Pons (tissue), 1 donor: Measurements from ENCODE around the gene GIN1.
"Not testable (repeated sequence)": the region's sequence is repeated elsewhere in the genome, so short reads cannot be mapped to it uniquely, and the experiment has no call there.

Experiments used
- DNase-seq: peaks from one replicate; pipeline ENCODE4 v3.0.0-alpha.2; 2016; ENCODE audit warnings: low spot score

GIN1 gene

DNA sequence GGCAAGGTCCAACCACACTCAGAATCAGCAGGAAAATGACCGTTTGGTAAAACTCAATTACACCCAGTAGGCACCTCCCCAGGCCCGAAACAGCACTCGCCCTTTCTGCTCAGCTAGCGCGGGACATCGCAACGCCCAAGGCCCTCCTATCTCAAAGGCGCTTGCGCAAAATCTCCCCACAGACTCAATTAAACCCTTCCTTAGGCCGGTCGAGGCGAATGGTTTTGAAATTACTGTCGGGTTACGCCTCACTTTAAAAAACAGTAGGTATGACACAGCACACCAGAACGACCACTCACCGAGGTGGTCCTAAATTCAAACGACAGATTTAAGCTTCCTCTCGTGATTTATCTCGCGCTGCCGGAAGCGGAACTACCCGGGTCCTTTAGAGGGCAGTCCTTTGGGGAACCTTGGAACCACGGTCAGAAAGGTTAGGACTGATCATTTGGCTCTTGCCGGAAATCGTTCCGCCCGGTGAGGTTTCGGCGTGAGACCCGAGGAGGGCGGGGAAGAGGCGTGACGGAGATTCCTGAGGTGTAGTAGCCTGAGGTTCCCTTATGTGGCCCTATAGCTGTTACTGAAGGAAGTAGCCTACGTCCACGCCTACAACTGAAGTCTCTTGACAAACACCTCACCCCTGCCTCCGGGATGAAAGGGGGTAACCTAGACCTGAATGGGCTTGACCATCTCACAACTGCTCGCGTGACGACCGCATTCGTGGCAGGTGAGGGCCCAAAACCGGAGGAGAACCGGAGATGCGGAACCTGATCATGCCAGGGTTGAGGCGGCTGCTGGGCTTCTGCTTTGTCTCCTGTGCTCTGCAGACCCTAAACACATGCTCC lies at the start of gene GIN1, which contains the start of gene PPIP5K2:
TSS of gene GIN1 (minus strand) at position 374 of the 842 bp plus-strand sequence. CDS start 11,431 bp downstream, outside the sequence.
TSS of gene PPIP5K2 (plus strand) at position 537 of the 842 bp plus-strand sequence. CDS start 9,289 bp downstream, outside the sequence.
- peak; percentile 98 for DNase-seq

DNA sequence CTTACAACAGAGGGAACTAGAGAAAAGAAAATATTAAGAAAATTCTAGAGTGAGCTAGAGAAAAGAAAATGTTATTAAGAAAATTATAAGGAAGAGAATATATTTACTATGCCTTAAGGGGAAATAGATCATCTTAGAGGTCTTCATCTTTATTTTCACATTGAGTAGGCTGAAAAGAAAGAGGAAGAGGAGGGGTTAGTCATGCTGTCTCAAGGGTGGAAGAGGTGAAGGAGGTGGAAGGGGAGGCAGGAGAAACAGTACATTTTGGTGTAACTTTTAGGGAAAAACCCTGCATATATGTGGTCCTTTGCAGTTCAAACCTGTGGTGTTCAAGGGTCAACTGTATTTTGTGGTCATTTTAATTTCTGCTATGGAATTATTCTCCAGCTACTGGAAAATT lies 46.8 kb upstream of the GIN1 start:
- no peak for DNase-seq

- DNase-seq, result no peak
Measured at GRCh38 chr5:103151156-103151555, 31.2 kb upstream of the GIN1 start.

DNA sequence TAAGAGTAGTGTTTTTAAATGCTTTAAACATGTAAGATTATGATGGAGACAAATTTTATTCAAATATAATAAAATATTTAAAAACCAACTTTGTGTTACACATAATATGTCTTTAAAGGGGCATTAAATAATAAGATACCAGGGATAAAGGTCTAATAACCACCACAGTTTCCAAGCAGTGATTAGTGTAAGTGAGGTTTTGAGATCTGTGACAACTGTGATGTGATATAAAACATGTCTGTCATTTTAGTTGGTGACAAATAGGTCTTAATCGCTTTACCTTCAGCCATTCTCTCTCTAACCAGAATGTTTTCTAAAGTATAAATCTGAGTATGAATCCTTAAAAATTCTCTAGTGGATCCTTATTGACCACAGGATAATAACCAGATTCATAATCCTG lies 28.3 kb upstream of the GIN1 start:
- DNase-seq, result no peak

- DNase-seq, result no peak
Measured at GRCh38 chr5:103145196-103145595, 25.3 kb upstream of the GIN1 start.

DNA sequence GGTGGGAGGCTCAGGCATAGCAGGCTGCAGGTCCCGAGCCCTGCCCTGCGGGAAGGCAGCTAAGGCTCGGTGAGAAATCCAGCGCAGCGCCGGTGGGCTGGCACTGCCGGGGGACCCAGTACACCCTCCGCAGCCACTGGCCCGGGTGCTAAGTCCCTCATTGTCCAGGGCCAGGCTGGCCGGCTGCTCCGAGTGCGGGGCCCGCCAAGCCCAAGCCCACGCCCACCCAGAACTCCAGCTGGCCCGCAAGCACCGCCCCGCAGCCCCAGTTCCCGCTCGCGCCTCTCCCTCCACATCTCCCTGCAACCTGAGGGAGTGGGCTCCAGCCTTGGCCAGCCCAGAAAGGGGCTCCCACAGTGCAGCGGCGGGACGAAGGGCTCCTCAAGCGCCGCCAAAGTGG lies 22.2 kb upstream of the GIN1 start:
- not testable (repeated sequence) for DNase-seq

GRCh38 chr5:103139264-103139865 lies 19.4 kb upstream of the GIN1 start:
- DNase-seq, result peak; percentile 82

DNA sequence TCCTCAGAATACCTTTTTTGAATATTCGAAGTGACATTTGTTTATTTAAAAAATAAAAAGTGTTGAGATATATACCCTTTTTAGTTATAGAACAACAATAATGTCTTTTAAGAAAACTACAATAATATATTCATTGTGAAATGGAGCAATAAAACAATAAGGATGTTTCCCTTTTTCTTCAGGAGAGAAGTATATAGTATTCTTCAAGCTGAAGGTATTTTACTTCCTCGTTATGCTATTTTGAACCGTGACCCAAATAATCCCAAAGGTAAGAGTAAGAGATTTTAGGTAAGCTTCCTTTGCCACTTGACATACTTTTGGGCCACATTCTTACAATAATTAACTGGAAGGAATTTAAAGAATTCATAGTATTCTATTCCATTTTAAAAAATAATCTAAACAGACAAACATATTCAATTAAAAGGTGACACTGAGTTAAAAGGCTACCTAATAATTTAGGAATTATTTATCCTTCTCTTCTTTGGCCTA lies 18.3 kb upstream of the GIN1 start:
- no peak for DNase-seq

DNA sequence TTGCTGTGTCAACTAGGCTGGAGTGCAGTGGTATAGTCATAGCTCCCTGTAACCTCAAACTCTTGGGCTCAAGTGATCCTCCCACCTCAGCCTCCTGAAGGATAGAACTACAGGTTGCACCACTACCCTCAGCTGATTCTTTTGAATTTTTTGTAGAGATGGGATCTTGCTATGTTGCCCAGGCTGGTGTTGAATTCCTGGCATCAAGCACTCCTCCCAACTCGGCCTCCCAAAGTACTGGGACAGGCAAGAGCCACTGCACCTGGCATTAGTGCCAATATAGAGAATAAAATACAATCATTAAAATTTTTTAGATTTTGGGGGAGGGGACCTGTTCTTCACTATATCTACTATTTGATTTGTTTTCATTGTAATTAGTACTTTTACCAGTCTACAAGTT lies 15.5 kb upstream of the GIN1 start:
- DNase-seq, result no peak

- no peak for DNase-seq
Measured at GRCh38 chr5:103133231-103133630, 13.3 kb upstream of the GIN1 start.

GRCh38 chr5:103132684-103133083 lies 12.7 kb upstream of the GIN1 start:
- DNase-seq, result no peak

- no peak for DNase-seq
Measured at GRCh38 chr5:103128202-103128601, 8.3 kb upstream of the GIN1 start.

- DNase-seq, result no peak
Measured at GRCh38 chr5:103127292-103127817, 7.4 kb upstream of the GIN1 start.

DNA sequence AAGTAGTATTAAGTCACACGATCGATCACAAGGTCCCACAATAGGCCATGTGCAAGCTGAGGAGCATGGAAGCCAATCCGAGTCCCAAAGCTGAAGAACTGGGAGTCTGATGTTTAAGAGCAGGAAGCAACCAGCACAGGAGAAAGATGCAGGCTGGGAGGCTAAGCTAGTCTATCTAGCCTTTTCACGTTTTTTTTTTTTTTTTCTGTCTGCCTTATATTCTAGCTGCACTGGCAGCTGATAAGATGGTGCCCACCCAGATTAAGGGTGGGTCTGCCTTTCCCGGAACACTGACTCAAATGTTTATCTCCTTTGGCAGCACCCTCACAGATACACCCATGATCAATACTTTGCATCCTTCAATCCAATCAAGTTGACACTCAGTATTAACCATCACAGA lies 6.6 kb upstream of the GIN1 start:
- no peak for DNase-seq

GRCh38 chr5:103122242-103122641 lies 2.3 kb upstream of the GIN1 start:
- DNase-seq, result no peak

DNA sequence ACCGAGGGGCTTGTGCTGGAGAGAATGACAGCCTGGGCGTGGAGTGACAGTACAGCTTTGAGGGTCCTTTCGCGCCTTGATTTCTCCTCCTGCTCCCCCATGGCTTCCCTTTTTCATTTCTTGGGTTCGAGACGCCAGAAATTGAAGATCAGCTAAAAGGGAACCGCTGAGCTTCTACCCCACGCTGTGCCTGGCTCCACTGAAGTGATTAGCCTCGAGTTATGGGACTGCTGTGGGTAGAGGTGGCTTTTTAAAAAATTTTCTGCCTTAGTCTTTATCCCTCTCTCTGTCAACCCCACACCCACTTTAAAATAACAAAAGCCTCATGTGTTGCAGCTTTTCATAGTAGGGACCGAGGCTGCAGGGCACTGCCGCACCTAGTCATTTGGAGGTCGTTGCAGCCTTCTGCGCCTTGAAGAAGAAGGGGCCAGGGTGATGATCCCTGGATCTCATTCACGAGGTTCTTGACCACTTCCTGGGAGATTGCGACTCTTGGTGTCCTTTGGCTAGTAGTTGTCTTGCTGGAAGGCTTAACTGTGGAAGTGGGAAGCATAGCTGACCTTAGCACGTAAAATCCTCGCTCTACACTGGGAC lies 766 bp upstream of the GIN1 start:
- DNase-seq, result peak; percentile 27

DNA sequence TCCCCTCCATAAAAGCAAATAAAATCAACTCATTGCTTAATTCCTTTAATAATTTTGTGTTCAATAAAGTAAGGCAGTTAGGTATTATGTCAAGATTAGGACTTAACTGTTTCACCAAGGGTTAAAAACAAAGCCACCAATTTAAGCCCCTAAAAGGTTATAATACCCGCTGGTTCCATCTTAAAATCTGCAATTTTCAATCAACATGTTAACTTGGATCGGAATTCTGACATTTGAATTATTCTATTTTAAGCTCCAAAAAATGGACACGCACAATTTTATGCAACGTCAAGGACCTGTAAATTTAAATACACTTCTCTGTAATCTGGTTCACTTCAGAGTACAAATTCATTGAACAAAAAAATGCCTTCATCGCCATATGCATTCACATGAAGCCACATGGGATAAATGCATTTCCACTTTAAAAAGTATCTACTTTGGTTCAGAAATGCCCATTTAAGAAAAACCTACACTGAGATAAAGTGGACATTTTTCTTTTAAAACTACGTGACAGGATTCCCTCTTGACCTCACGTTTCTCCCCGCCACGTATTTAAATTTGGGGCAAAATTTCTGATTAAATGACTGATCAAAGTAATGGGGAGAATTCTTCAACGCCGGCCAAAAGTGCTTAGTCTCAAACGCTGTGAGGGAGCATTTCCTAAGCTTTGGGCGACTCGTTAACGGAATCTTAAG lies 721 bp downstream of the GIN1 start:
- no peak for DNase-seq

GRCh38 chr5:103117471-103117991 lies 2.4 kb downstream of the GIN1 start:
- DNase-seq, result no peak

DNA sequence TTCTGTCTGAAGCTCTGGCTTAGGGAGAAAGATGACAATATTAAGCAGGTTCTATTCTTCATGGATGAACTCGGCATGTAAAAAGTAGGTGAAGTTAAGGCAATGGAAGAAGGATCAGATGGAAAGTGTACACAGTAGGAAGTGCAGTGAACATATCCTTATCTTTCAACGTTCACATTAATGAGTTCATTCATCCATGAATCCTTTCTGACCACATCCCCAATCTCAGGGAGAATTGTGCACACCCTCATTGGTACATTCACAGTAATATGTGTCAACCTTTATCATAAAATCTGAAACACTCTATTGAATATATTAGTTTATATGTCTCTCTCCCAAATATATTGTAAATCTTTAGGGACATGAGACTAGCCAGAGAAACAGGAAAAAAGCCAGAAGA lies 5.5 kb downstream of the GIN1 start:
- DNase-seq, result no peak

DNA sequence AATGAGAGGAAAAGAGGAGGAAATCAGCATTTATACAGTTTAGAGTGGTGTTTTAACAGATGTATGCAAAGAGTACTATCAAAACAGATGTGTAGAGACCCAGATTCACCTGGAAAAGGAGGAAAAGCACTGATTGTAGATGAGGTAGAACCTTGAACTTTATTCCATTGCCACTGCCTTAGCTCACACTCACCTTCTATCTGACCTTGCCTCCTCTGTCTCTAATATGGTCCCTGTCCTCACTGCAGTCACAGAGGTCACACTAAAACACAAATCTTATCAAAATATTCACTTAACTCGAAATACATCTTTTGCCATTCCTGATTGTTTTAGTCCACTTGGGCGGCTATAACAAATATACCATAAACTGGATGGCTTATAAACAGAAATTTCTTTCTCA lies 7.0 kb downstream of the GIN1 start:
- no peak for DNase-seq

DNA sequence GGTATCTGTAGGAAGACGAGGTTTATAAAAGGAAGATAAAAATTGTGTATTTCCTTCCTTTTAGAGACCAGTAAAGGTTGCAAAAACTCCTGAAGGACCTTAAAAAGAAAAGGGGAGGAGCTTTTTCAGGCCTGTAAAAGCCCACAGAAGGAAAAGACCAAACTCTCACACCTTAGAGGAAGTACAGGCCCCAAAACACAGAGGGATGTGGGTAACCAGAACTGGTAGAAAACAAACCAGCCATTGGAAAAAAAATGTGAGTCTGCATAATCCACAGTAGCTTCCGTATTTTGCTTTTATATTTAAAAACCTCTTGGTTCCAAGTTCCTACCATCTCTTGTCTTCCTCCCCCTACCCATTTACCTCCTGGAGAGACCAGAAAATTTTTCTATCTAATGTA lies 8.5 kb downstream of the GIN1 start:
- DNase-seq, result no peak

GRCh38 chr5:103110403-103110802 lies 9.5 kb downstream of the GIN1 start:
- DNase-seq, result no peak
